RWPE1 (cell line): ENCODE measurements around the gene ASZ1.

Source experiments
- CTCF ChIA-PET: fragments of 350-600 bp; sonication (Branson Sonifier 250); formaldehyde crosslinking; extraction: SDS; loops from one replicate; lab custom pipeline; 2021; lab: Yijun Ruan, JAX
- POLR2A ChIA-PET: fragments of 400-600 bp; formaldehyde crosslinking; extraction: SDS; loops from one replicate; lab custom pipeline; 2020; ENCODE audit warnings: antibody characterized with exemption; ENCODE audit not compliant: low non-redundant PET; lab: Yijun Ruan, JAX
- DNase-seq: peaks from one replicate; pipeline ENCODE4 v3.0.0; 2012; ENCODE audit warnings: low spot score
- H3K27ac ChIP-seq: fragments of 450-650 bp; 2 replicates; pipeline ENCODE4 v1.5.1; 2017
- CTCF ChIP-seq: fragments of 450-650 bp; conservative IDR thresholded peaks from 2 replicates; pipeline ENCODE4 v1.5.1; 2017; ENCODE audit warnings: low read depth, mild to moderate bottlenecking

Gene ASZ1

GRCh38 chr7:117350027-117350426, 77.3 kb downstream of the ASZ1 start:
- no peak for TF ChIP-seq CTCF
- DNase-seq, result no peak
- ChIA-PET CTCF (no interaction called here), POLR2A (no interaction called here)
- H3K27ac ChIP-seq, result no peak overlapping the region

- TF ChIP-seq CTCF, result no peak
- no peak for DNase-seq
- ChIA-PET CTCF (no interaction called here), POLR2A (no interaction called here)
- H3K27ac ChIP-seq, result no peak overlapping the region
Observed at GRCh38 chr7:117349570-117349969, 77.7 kb downstream of the ASZ1 start.

GRCh38 chr7:117347962-117348672, 79.2 kb downstream of the ASZ1 start:
- TF ChIP-seq CTCF, result no peak
- CTCF ChIA-PET, result interaction anchor here (0.7 kb wide), 1 partner anchor 1181 kb away, joined by 3 read pairs; no protein-coding TSS in a partner anchor
- POLR2A ChIA-PET, result no interaction called here
- H3K27ac ChIP-seq, result no peak overlapping the region
- DNase-seq, result no peak

- DNase-seq, result no peak
- no peak overlapping the region for H3K27ac ChIP-seq
- ChIA-PET POLR2A (no interaction called here), CTCF (no interaction called here)
- TF ChIP-seq CTCF, result no peak
Observed at GRCh38 chr7:117347480-117347879, 79.8 kb downstream of the ASZ1 start.

GRCh38 chr7:117346161-117346560, 81.1 kb downstream of the ASZ1 start:
- POLR2A ChIA-PET, result no interaction called here

GRCh38 chr7:117338020-117338419, 89.3 kb downstream of the ASZ1 start:
- DNase-seq, result no peak

More at GRCh38 chr7:117346161-117346560, 81.1 kb downstream of the ASZ1 start:
- no peak for DNase-seq
- no peak for TF ChIP-seq CTCF
- CTCF ChIA-PET, result interaction anchor here (0.7 kb wide), 1 partner anchor 831 kb away, joined by 3 read pairs; no protein-coding TSS in a partner anchor
- H3K27ac ChIP-seq, result no peak overlapping the region

More at GRCh38 chr7:117338020-117338419, 89.3 kb downstream of the ASZ1 start:
- H3K27ac ChIP-seq, result no peak overlapping the region
- POLR2A ChIA-PET, result no interaction called here
- no peak for TF ChIP-seq CTCF
- CTCF ChIA-PET, result interaction anchor here (0.6 to 1.9 kb wide), 4 partner anchors 14 to 125 kb away, joined by 3 to 7 read pairs (median 4); no protein-coding TSS in a partner anchor
